Activated CD4-positive, alpha-beta T cell treated with anti-CD3 and anti-CD28 coated beads for 36 hours (primary cell): ENCODE results near the gene SLC30A7. TPM values are rescaled to one million over a fixed set of nuclear protein-coding genes. Genes with fewer than 3 reads are reported as not detected.
A peak's percentile ranks its signal among the peaks of the same experiment; 100 is the strongest.
"Not testable (repeated sequence)": the region's sequence is repeated elsewhere in the genome, so short reads cannot be mapped to it uniquely, and the experiment has no call there.

Source experiments
- ATAC-seq: fragments of 200-7000 bp; cut with Tn5 transposase; one replicate; pipeline ENCODE4 v1.10.0; 2021; ENCODE audit warnings: mild to moderate bottlenecking, moderate library complexity
- CTCF ChIA-PET: fragments of 350-600 bp; sonication (Branson Sonifier 250); formaldehyde crosslinking; loops from one replicate; lab custom pipeline; 2021; ENCODE audit warnings: antibody characterized with exemption; lab: Charles Lee
- POLR2A ChIA-PET: fragments of 350-600 bp; sonication (Branson Sonifier 250); formaldehyde crosslinking; loops from one replicate; lab custom pipeline; 2021; ENCODE audit warnings: antibody characterized with exemption, inconsistent platforms; lab: Charles Lee
- DNase-seq: peaks from one replicate; pipeline ENCODE4 v3.0.0-alpha.2; 2020
- H3K27ac Mint-ChIP-seq: one replicate; pipeline ENCODE4 v1.8.0; 2021; ENCODE audit warnings: mixed read lengths
- H3K27me3 Mint-ChIP-seq: one replicate; pipeline ENCODE4 v1.8.0; 2021; ENCODE audit warnings: mixed read lengths
- H3K36me3 Mint-ChIP-seq: one replicate; pipeline ENCODE4 v1.8.0; 2021; ENCODE audit warnings: low read depth, mixed read lengths
- H3K4me1 Mint-ChIP-seq: one replicate; pipeline ENCODE4 v1.8.0; 2021; ENCODE audit warnings: mixed read lengths
- H3K4me3 Mint-ChIP-seq: one replicate; pipeline ENCODE4 v1.8.0; 2021; ENCODE audit warnings: mild to moderate bottlenecking, moderate library complexity, mixed read lengths
- H3K9me3 Mint-ChIP-seq: one replicate; pipeline ENCODE4 v1.8.0; 2021; ENCODE audit warnings: low read depth, mixed read lengths
- intact Hi-C, 2 experiments: fragments of 100-400 bp; cut with DNase I in 1 of 2; cut with micrococcal nuclease in 1 of 2; formaldehyde crosslinking; loops; one replicate each; pipeline versions ENCODE4 v1.14.2 to v1.15.1; 2022 to 2024; cut with DNase I, micrococcal nuclease
- total RNA-seq, 2 experiments: library from RNA; stranded (reverse); gene quantifications; one replicate each; pipeline ENCODE4 v1.2.3, GENCODE V29; 2021

The SLC30A7 gene
- total RNA-seq, 2 experiments from 2014 or later = 33.2 to 34.6 TPM

- Mint-ChIP-seq H3K4me1 (peaks cover 56% of the 10 kb centered on the region), H3K27ac (no peak overlapping the region), H3K36me3 (peaks cover 84% of the 10 kb centered on the region), H3K4me3 (no peak overlapping the region), H3K9me3 (peaks cover 12% of the 10 kb centered on the region), H3K27me3 (peaks cover 2% of the 10 kb centered on the region)
- POLR2A ChIA-PET = no interaction called here
- CTCF ChIA-PET = no interaction called here
- intact Hi-C loops = no loop called here
- ATAC-seq = no peak
- no peak for DNase-seq
Measured at GRCh38 chr1:100936194-100936967, 40.5 kb downstream of the SLC30A7 start.

- H3K36me3 Mint-ChIP-seq = peaks cover 85% of the 10 kb centered on the region
- peaks cover 22% of the 10 kb centered on the region for H3K9me3 Mint-ChIP-seq
- H3K27me3 Mint-ChIP-seq = peaks cover 2% of the 10 kb centered on the region
- H3K4me3 Mint-ChIP-seq = peak overlapping the region; percentile 67
- intact Hi-C loops = loop anchor here (1.0 to 5.0 kb wide), 8 partner anchors 12 to 350 kb away; partner anchors contain the start of gene S1PR1 (in 1 of the 2)
- ATAC-seq (peak; percentile 82), DNase-seq (peak; percentile 45)
- POLR2A ChIA-PET = interaction anchor here (0.7 to 1.1 kb wide), 2 partner anchors 14 to 492 kb away, joined by 3 to 4 read pairs; no protein-coding TSS in a partner anchor
- peaks cover 45% of the 10 kb centered on the region for H3K4me1 Mint-ChIP-seq
- peak overlapping the region; percentile 94 for H3K27ac Mint-ChIP-seq
- CTCF ChIA-PET = interaction anchor here (0.9 to 1.6 kb wide), 6 partner anchors 12 to 295 kb away, joined by 3 to 4 read pairs (median 4); no protein-coding TSS in a partner anchor
Measured at GRCh38 chr1:100941098-100941527, 45.2 kb downstream of the SLC30A7 start.

DNA sequence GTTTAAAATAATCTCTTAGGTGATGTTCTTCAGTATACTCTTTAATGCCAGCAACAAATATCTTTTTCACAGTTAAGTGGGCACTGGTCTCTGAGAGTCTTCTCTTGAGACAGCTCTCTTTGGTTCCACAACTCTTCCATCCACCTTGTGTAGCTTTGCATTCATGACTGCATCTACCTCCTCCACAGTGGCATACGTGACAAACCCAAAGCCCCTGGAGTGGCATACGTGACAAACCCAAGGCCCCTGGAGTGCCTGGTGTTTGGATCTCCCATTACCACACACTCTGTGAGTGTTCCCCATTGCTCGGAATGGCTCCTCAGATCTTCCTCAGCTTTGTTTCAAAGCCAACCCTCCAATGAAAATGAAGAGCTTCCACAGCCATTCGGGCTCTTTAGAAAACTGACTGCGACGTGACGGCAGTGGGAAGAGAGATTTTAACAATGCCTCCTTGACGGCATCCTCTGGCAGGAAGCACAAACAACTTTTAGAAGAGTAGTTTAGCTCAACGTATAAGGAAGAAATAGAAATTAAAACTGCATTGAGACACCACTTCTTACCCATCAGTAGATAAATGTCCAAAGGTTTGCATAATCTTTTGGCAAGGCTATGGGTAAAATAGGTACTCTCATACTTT lies 45.8 kb downstream of the SLC30A7 start:
- POLR2A ChIA-PET = interaction anchor here (0.7 to 1.1 kb wide), 2 partner anchors 14 to 492 kb away, joined by 3 to 4 read pairs; no protein-coding TSS in a partner anchor
- Mint-ChIP-seq H3K27me3 (peaks cover 2% of the 10 kb centered on the region), H3K4me1 (peaks cover 40% of the 10 kb centered on the region), H3K36me3 (peaks cover 86% of the 10 kb centered on the region), H3K9me3 (peaks cover 28% of the 10 kb centered on the region), H3K27ac (peak overlapping the region; percentile 94), H3K4me3 (peak overlapping the region; percentile 67)
- ATAC-seq (peak; percentile 40), DNase-seq (no peak)
- CTCF ChIA-PET = interaction anchor here (0.7 to 1.6 kb wide), 4 partner anchors 9 to 19 kb away, joined by 3 to 4 read pairs (median 4); no protein-coding TSS in a partner anchor
- intact Hi-C loops = loop anchor here (1.0 to 5.0 kb wide), 8 partner anchors 12 to 350 kb away; partner anchors contain the start of gene S1PR1 (in 1 of the 2)

DNA sequence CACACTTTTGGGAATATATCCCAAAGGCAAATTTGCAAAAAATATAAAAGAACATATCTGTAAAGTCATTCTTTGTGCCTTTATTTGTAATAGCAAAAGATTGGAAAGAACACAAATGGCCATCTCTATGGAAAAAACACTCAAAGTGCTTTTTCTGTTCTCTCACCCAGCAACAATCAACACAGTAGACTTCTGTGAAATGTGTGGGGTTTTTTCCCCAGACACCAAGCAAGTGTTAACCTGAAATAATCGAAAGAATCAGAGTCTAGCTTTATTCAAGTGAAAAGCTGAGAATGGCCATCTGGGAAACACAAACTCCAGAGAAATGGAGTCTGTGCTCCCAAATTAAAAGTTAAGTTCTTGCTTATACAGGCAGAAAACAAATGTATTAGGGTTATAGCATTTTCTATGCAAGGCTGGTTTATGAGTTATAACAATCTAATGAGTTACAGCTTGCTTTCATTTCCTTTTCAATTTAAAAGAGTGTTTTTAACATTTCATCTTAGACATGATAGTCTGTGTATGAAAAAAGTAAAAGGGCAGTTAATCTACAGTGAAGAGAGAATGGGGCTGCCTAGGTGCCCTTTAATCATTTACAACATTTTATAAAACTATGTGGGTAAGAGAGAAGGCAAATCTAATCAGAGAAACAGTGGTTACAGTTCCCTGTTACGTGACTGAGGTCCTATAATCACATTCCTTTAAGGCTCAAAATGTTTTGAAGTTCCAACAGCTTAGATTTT lies 46.6 kb downstream of the SLC30A7 start:
- CTCF ChIA-PET = interaction anchor here (0.7 to 1.6 kb wide), 5 partner anchors 8 to 346 kb away, joined by 3 to 4 read pairs (median 3); no protein-coding TSS in a partner anchor
- Mint-ChIP-seq H3K36me3 (peaks cover 88% of the 10 kb centered on the region), H3K4me1 (peaks cover 45% of the 10 kb centered on the region), H3K27ac (peak overlapping the region; percentile 94), H3K27me3 (peaks cover 2% of the 10 kb centered on the region), H3K9me3 (peaks cover 35% of the 10 kb centered on the region), H3K4me3 (peak overlapping the region; percentile 67)
- intact Hi-C loops = loop anchor here (5.0 kb wide), 3 partner anchors 60 to 295 kb away; partner anchors contain the start of gene S1PR1 (in 1 of the 2)
- no peak for DNase-seq
- POLR2A ChIA-PET = no interaction called here
- ATAC-seq = no peak

- H3K4me3 Mint-ChIP-seq = no peak overlapping the region
- H3K4me1 Mint-ChIP-seq = peaks cover 48% of the 10 kb centered on the region
- H3K9me3 Mint-ChIP-seq = peaks cover 41% of the 10 kb centered on the region
- ChIA-PET CTCF (interaction anchor here (0.8 to 1.8 kb wide), 2 partner anchors 14 to 345 kb away, joined by 3 to 4 read pairs; no protein-coding TSS in a partner anchor), POLR2A (no interaction called here)
- DNase-seq = no peak
- no peak for ATAC-seq
- H3K27ac Mint-ChIP-seq = no peak overlapping the region
- H3K27me3 Mint-ChIP-seq = peaks cover 2% of the 10 kb centered on the region
- intact Hi-C loops = loop anchor here (5.0 kb wide), 3 partner anchors 59 to 294 kb away; partner anchors contain the start of gene S1PR1 (in 1 of the 2)
- peaks cover 88% of the 10 kb centered on the region for H3K36me3 Mint-ChIP-seq
Measured at GRCh38 chr1:100943533-100943932, 47.6 kb downstream of the SLC30A7 start.

DNA sequence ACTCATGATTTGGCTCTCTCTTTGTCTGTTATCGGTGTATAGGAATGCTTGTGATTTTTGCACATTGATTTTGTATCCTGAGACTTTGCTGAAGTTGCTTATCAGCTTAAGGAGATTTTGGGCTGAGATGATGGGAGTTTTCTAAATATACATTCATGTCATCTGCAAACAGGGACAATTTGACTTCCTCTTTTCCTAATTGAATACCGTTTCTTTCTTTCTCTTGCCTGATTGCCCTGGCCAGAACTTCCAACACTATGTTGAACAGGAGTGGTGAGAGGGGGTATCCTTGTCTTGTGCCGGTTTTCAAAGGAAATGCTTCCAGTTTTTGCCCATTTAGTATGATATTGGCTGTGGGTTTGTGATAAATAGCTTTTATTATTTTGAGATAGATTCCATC lies 50.2 kb downstream of the SLC30A7 start:
- ChIA-PET CTCF (interaction anchor here (0.6 to 1.4 kb wide), 2 partner anchors 9 to 11 kb away, joined by 3 read pairs; no protein-coding TSS in a partner anchor), POLR2A (interaction anchor here (0.6 kb wide), 2 partner anchors 289 to 497 kb away, joined by 3 read pairs; no protein-coding TSS in a partner anchor)
- H3K27ac Mint-ChIP-seq = peak overlapping the region; percentile 61
- intact Hi-C loops, DNase-seq, H3K4me3 Mint-ChIP-seq, ATAC-seq, H3K27me3 Mint-ChIP-seq: not testable (repeated sequence)
- peaks cover 62% of the 10 kb centered on the region for H3K4me1 Mint-ChIP-seq
- peaks cover 93% of the 10 kb centered on the region for H3K36me3 Mint-ChIP-seq
- peaks cover 50% of the 10 kb centered on the region for H3K9me3 Mint-ChIP-seq

- Mint-ChIP-seq H3K4me1 (peaks cover 60% of the 10 kb centered on the region), H3K36me3 (peaks cover 93% of the 10 kb centered on the region), H3K9me3 (peaks cover 59% of the 10 kb centered on the region)
- POLR2A ChIA-PET, DNase-seq, intact Hi-C loops, H3K27me3 Mint-ChIP-seq, H3K4me3 Mint-ChIP-seq, ATAC-seq, H3K27ac Mint-ChIP-seq: not testable (repeated sequence)
- CTCF ChIA-PET = interaction anchor here (1.4 to 1.7 kb wide), 2 partner anchors 8 to 291 kb away, joined by 3 to 6 read pairs; no protein-coding TSS in a partner anchor
Measured at GRCh38 chr1:100947816-100948215, 51.9 kb downstream of the SLC30A7 start.

GRCh38 chr1:100948721-100949405 lies 53.0 kb downstream of the SLC30A7 start:
- ATAC-seq, H3K4me3 Mint-ChIP-seq, intact Hi-C loops, H3K27me3 Mint-ChIP-seq, DNase-seq, POLR2A ChIA-PET: not testable (repeated sequence)
- Mint-ChIP-seq H3K4me1 (peaks cover 63% of the 10 kb centered on the region), H3K36me3 (peaks cover 94% of the 10 kb centered on the region), H3K27ac (peak overlapping the region; percentile 84), H3K9me3 (peaks cover 69% of the 10 kb centered on the region)
- CTCF ChIA-PET = interaction anchor here (0.7 to 1.4 kb wide), 7 partner anchors 9 to 287 kb away, joined by 3 to 6 read pairs (median 3); no protein-coding TSS in a partner anchor

DNA sequence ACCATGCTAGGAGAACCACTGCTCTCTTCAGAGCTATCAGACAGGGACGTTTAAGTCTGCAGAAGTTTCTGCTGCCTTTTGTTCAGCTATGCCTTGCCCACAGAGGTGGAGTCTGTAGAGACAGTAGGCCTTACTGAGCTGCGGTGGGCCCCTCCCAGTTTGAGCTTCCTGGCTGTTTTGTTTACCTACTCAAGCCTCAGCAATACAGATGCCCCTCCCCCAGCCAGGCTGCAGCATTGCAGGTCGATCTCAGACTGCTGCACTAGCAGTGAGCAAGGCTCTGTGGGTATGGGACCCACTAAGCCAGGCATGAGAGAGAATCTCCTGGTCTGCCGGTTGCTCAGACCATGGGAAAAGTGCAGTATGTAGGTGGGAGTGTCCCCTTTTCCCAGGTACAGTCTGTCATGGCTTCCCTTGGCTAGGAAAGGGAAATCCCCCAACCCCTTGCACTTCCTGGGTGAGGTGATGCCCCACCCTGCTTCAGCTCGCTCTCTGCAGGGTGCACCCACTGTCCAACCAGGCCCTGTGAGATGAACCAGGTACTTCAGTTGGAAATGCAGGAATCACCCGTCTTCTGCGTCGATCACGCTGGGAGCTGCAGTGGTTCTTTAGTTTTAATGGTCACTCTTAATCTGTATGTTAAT lies 53.7 kb downstream of the SLC30A7 start:
- POLR2A ChIA-PET = interaction anchor here (0.6 kb wide), 1 partner anchor 9 kb away, joined by 4 read pairs; no protein-coding TSS in a partner anchor
- ATAC-seq (peak; percentile 66), DNase-seq (peak; percentile 77)
- CTCF ChIA-PET = interaction anchor here (0.7 to 1.5 kb wide), 10 partner anchors 9 to 486 kb away, joined by 3 to 6 read pairs (median 3); no protein-coding TSS in a partner anchor
- not testable (repeated sequence) for H3K27me3 Mint-ChIP-seq, H3K4me3 Mint-ChIP-seq
- peak overlapping the region; percentile 84 for H3K27ac Mint-ChIP-seq
- peaks cover 94% of the 10 kb centered on the region for H3K36me3 Mint-ChIP-seq
- peaks cover 66% of the 10 kb centered on the region for H3K4me1 Mint-ChIP-seq
- H3K9me3 Mint-ChIP-seq = peaks cover 68% of the 10 kb centered on the region
- intact Hi-C loops = loop anchor here in 1 of 2 experiments (5.0 kb wide), 1 partner anchor 163 kb away; no protein-coding TSS in a partner anchor
